Breast epithelium (tissue), 3 donors: ENCODE data around the gene VPS52.

ENCODE experiments used
- POLR2A ChIP-seq: fragments of 450-650 bp; IDR thresholded peaks from one replicate; pipeline ENCODE4 v1.6.1; 2016; ENCODE audit warnings: antibody characterized with exemption, mild to moderate bottlenecking, moderate library complexity
- POLR2AphosphoS5 ChIP-seq, 3 donors: sonication (generic); formaldehyde crosslinking; IDR thresholded peaks; one replicate each; pipeline ENCODE4 v1.6.1; 2017; ENCODE audit warnings: antibody characterized with exemption in 3 of 3
- TF ChIP-seq, protein P1 (sequence below), 3 donors: fragments of 450-650 bp; IDR thresholded peaks; one replicate each; pipeline ENCODE4 v1.5.1; 2016 to 2017; ENCODE audit warnings: antibody characterized with exemption in 3 of 3, mild to moderate bottlenecking in 3 of 3, moderate library complexity in 3 of 3

- TF ChIP-seq POLR2AphosphoS5 (IDR thresholded peaks at IDR 0.05) = no peak
- TF ChIP-seq POLR2A = no peak
- TF ChIP-seq, protein P1, sequence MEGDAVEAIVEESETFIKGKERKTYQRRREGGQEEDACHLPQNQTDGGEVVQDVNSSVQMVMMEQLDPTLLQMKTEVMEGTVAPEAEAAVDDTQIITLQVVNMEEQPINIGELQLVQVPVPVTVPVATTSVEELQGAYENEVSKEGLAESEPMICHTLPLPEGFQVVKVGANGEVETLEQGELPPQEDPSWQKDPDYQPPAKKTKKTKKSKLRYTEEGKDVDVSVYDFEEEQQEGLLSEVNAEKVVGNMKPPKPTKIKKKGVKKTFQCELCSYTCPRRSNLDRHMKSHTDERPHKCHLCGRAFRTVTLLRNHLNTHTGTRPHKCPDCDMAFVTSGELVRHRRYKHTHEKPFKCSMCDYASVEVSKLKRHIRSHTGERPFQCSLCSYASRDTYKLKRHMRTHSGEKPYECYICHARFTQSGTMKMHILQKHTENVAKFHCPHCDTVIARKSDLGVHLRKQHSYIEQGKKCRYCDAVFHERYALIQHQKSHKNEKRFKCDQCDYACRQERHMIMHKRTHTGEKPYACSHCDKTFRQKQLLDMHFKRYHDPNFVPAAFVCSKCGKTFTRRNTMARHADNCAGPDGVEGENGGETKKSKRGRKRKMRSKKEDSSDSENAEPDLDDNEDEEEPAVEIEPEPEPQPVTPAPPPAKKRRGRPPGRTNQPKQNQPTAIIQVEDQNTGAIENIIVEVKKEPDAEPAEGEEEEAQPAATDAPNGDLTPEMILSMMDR (IDR thresholded peaks at IDR 0.05) = no peak
Measured at GRCh38 chr6:33237741-33238140, 33.9 kb downstream of the VPS52 start.
